ENCODE measurements around the gene SCRN1. TPM values are rescaled to one million over a fixed set of nuclear protein-coding genes. Genes with fewer than 3 reads are reported as not detected.

SCRN1 gene
- total RNA-seq, 1 donor from 2014 or later: 124 TPM

Other genes starting within 250 kb of the SCRN1 start
- gene WIPF3, start 183.3 kb downstream of the SCRN1 start, total RNA-seq: not detected in 2 replicates
- 22.1 TPM in 2 replicates for gene FKBP14, start 36.9 kb upstream of the SCRN1 start, total RNA-seq
- 13.3 and 16.3 TPM in 2 replicates for gene PLEKHA8, start 38.6 kb upstream of the SCRN1 start, total RNA-seq
- gene MTURN, start 145.2 kb upstream of the SCRN1 start, total RNA-seq: 3.4 and 6.6 TPM in 2 replicates